Measurements from ENCODE around the gene FAM120B.

The FAM120B gene

DNA sequence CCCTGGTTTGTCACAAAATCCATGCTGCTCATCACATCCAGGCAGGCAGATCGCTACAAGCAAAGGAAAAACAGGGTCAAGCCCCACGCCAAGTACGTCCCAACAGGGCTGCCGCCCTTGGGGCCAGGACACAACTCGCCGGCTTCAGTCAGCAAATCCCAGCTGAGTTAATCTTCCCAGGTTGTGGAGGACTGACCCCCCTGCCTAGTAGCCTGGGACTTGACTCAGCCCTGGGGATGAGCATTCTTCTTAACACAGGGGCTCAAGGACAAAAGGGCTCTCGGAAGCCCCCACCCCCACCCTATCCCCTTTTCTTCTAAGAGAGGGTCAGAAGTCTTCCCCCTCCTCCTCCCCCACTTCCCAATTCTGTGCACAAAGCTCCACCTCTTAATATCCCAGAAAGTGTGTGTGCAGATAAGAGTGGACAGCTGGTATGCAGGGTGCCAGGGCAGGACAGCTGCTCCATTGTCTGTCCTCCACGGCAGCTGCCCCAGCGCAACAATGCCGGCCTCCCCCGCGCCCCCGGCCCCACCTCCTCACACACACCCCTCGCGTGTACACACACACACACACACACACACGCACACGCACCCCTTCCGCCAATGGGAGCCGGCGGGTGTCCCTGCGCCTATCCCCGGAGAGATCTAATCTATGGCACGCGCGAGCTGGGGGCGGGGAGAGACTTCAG is 20.2 kb upstream of the FAM120B start:
- DNase-seq (ENCODE audit: low read depth), result no peak

DNA sequence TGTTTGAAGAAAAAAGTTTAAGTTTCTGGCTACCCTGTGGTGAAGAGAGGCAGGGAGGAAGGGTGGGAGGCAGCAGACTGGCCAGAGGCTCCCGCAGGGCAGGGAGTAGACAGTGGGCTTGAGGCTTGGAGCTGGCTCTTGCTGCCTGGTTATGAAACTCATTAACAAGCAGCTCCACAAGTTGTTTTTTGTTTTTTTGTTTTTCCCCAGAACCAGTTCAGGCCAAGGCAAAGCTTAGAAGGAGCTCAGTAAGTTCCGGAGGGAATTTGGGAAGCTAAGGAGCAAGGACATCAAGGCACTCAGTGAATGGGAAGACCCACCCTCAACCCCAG is 19.7 kb upstream of the FAM120B start:
- DNase-seq (ENCODE audit: low read depth), result no peak

DNA sequence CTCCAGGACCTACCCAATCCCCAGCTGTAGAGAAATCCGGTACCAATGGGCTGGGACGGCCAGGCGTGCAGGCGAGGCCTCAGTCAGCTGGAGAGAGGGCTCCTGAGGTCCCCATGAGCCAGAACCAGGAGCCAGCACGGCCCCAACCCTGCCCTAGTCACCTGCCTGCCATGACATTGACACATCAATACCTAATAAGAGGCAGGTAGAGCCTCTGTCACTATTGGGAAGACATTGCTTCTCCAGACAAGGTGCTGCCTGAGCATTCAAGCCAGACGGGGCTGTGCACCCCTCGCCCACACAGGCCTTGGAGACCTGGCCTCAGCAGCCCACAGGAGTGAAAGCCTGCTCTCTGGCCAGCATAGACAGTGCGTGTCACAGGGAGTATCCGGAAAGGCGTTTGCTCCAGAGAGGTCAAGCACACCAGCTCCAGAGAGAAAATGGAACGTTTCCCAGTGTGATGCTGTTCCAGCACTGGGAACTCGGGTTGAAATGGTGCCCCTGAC is 19.1 kb upstream of the FAM120B start:
- DNase-seq (ENCODE audit: low read depth), result no peak

DNA sequence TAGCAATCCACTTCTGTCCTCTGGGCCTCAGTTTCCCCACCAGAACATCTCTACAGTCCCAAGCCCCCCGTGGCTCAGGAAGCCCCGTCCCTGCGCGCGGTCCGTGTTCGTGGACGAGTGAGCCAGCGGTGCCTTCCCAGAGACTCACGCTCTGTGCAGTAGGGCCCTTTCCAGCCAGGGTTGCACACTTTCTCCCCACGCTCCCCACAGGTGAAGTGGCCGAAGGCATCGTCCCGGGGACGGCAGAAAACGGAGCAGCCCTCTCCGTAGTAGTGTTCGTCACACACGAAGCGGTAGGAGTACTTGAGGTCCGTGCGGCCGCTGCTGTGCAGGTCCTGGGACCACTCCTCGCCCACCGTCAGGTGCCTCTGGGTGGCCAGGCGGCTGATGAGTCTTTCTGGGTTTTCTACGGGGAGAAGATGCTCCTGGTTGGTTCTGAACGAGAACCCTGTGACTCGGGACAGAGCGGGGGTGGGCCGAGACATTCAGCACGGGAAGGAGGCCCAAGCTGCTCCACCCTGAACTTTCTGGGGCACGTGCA is 18.4 kb upstream of the FAM120B start:
- DNase-seq (ENCODE audit: low read depth), result no peak

DNA sequence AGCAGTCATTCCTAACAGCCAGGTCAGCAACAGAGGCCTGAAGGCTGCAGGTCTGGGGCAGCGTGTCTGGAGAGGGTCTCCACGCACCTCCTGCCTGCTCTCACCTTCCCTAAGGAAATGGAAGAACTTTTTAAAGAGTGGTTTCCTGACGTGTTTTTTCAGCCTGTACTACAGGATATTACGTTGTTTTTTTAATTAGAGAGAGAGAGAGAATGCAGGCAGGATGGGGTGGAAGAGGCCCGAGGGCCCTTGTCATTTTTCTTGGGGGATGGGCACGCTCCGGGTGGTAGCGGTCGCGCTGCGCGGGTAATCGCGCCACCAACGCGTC is 17.7 kb upstream of the FAM120B start:
- no peak for DNase-seq (ENCODE audit: low read depth)

DNA sequence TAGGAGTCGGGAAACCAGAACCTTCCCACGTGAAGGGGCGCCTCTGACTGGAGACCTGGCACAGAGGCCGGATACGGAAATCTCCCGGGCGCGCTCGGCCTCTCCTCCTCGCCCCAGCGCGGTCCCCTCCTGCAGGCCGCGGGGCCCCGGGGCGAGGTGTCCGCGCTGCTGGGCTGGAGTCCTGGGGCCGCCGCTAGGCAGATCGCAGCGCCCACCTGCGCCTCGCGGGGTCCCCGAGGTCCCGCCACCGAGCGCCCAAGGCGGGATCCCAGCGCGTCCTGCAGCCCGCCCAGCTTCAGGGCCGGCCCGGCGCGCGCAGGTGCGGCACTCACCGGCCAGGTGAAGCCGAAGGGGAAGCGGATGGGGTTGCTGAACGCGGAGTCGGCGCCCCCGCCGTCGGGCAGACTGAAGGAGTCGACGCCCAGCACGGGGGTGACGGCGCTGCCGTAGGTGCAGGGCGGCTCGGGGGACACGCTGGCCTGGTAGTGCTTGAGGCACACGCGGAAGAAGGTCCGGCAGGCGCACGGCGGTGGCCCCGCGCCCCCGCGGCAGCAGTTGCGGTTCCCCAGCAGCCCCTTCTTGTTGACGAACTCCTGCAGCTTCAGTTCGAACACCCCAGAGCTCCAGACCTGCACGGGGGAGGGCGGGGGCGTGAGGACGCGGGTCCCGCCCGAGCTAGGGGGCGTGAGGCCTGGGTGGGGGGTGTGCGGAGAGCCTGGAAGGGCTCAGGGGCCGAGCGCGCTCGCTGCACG is 17.2 kb upstream of the FAM120B start:
- no peak for DNase-seq (ENCODE audit: low read depth)

DNA sequence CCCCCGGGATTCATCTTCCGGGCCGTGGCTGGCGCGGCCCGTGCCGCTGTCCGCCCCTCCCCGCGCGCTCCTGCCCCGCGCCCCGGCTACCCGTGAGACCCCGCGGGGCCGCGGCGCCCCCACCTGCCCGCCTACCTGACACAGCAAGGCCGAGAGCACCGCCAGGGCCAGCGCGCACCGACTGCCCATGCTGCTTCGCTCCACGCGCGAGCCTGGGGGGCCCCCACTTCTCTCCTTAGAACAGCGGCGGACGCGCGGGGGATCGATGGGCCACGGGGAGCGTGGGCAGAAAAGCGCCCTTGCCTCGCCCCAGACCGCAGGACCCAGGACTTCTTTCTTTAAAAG is 16.6 kb upstream of the FAM120B start:
- DNase-seq (ENCODE audit: low read depth), result no peak

DNA sequence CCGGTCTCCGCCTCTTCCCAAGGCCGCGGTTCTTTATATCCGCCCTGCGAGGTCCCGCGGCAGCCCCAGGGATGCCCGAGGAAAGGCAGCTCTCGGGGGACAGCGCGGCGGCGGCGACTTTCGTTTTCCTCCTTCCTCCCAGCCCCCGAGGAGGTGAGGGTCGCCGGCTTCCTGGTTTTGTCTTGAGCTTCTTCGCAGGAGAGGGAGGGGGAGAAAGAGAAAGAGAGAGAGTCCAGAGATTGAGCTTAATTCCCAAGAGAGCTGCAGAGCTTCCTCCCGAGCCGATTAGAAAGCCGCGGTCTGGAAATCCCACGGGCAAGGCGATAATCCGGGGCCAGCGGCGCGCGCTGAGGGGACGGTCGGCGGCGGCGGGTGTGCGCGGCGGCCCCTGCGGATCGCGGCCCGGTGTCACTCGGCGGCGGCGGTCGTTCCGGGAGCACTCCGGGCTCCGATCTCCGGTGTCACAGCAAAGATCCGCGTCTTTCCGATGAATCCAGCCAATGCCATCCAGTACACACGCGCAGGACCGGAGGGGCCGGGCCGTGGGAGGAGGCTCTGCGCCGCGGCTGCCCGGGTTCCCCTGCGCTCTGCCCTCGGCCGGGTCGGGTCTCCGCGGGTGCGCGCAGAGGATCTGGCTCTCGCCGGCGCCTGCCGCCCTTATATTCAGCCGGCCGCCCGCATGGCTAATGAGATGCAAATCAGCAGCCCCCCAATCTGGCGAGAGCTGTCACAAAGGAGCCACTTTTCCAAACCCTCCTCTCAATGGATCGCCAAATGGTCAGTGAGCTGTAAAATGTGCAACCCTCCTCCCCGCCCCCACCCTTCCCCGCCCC is 16.0 kb upstream of the FAM120B start, which contains the start of gene DLL1:
TSS of gene DLL1 (minus strand) at position 783 of the 833 bp plus-strand sequence. CDS start 939 bp downstream, outside the sequence.
- no peak for DNase-seq (ENCODE audit: low read depth)

DNA sequence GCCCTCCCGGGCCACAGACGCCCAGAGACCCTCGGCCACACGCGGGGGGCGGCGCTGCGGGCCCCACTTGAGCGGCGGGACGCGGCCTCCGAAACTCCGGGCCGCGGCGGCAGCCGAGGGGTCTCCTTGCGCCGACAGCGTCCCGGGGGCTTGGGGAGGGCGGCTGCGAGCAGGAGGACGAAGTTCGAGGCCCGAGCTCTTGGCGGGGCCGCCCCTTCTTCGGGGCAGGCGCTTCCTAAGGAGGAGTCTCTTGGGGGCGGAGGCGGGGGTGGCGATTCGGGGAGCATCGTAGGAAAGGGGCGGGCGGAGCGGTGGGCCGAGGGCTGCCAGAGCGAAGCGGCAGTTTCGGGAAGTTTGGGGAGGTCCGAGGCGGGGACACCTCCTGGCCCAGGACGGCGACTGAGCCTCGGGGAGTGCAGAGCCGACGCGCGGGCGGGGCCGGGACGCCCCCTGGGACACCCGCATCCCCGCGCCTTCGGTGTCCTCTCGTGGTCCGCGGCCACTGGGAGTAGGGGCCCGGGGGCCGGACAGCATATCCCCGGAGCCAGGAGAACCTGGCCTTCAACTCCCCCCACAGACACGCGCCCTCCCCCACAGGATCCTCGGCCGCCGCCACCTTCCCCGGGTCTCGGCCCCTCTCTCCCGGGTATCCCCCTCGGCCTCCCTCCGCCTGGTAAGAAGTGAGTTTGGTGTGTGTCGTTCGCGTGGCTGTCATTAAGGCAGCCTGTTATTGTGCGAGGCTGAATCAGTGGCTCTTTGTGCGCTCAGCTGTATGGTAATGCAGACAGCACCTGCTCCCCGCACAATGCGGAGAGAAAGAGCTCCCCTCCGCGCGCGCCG is 15.1 kb upstream of the FAM120B start:
- no peak for DNase-seq (ENCODE audit: low read depth)

DNA sequence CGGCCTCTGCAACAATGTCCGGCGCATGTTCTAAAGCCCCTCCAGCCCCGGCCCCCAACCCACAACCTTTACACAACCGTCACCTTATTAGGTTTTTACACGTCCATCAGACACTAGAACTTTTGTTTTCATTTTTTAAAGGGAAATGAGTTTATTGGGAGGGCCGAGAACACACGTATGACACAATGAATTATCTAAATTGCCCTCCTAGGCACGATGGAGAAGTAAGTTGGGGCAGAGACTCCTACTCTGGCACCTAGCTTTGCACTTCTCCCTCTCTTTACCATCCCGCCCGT is 14.5 kb upstream of the FAM120B start:
- DNase-seq (ENCODE audit: low read depth), result no peak

DNA sequence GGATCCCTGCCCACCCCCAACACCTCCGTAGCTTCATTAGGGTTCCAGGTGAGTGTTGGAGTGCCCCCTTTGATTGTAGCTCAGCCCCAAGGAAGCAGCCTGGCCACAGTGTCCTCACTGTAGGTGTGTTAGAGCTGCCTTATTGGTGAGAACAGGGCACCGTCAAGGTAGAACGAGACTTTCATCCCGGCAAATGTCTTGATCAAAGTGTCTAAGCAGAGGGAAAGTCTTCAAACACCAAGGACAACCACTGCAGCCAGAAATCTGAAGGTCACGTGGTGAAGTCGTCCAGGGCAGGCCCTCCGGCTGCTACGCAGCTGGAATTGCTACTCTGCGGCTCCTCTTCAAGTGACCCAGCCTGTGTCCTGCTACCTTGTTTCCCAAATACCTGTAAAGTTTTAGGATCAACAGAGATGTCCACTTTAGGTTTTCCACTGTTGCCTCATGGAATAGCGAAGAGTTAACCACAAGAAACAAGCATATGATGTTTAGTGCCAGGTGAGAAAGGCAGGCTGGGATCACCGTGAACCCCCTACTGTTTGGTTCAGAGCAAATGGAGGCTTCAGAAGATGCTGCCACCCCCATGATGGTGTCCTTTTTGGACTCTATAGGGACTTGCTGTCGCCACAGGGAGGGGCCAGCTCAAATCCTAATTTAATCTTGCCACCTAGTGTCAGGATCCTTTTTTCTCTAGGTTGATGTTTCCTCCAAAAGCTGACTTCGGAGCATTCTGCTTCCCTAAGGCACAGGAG is 14.0 kb upstream of the FAM120B start:
- no peak for DNase-seq (ENCODE audit: low read depth)

DNA sequence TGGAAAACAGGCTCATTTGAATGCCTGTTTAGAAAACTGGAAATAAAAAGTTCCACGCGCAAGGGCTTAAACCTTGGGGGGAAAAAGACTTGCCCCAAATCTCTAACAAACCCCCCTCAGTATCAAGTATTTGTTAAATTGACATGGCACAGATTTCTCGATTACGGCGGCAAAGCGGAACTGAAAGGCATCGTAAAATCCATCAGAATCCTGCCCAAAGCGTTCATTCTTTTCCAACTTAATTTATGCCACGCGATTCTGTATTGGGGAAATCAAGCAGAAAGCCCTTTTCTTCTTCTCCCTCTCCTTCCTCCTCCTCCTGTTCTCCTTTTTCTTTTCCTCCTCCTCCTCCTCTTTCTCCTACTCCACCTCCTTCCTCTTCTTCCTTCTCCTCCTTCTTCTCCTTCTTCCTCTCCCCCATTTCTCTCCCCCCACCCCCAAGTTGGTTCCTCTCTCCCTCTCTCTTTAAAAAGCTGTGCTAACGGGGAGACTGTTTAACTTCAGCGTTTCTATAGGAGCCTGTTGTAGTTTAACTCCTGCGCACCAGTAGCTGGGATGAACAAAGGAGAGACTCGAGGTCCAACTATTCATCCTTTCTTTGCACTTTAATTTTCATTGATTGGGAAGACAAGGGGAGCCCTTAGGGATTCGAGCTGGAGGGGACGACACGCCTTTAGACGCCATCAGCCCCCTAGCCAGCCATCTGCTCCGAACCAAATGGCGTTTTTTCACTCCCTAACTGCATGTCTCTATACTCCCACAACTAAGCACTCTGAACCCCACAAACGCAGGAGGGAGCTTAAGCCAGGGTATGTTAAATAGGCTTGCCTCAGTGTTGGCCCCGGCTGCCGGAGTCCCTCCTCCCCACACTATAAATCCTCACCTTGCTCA is 13.0 kb upstream of the FAM120B start:
- no peak for DNase-seq (ENCODE audit: low read depth)

DNA sequence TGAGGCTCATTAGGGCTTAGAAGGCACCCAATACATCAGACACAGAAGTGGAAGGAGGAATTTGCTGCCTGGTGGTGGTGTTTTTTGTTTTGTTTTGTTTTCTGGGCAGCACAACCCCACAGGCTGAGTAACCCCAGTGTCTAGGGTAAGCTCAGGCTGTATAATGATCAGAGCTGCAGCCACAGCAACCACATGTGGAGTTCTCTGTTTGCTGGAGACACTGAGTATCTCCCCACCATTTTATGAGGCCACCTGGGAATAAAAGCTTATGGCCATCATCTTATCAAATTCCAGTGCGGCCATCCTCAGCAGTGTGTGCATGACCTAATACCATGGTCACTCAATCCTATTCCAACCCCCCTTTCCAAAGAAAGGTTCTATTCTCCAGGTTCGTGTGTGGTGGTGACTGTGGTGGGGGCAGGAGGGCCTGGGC is 12.2 kb upstream of the FAM120B start:
- no peak for DNase-seq (ENCODE audit: low read depth)

DNA sequence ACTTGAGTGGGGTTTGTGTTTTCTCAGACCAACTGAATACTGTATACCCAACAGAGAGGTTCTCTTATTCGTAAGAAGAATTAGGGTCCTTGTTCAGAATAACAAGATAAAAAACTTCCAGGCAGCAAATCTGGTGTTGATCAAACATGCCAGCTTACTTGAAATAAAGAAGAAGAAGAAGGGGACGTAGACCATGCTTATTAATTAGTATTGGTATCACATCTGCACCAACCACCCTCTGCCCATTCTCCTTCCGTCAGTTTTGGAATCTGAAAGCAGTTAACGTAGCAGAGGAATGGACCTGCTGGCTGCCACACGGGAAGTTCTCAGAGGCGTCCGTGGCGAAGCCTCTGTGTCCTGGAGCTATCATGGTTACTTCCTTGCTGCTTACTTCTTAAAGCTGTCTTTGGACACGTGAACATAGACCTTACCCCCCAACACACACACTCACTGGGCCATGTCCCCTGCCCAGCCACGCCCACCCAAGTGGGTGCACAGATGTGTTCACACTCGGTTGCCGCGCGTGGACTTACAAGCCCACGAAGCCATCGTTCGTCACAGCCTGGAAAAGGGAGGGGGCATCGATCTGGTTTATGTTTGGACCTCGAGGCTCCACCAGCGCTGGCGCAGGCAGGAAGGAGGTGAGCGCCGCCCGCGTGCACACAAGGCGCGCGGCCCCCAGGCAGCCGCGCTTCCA is 11.6 kb upstream of the FAM120B start:
- DNase-seq (ENCODE audit: low read depth), result no peak

DNA sequence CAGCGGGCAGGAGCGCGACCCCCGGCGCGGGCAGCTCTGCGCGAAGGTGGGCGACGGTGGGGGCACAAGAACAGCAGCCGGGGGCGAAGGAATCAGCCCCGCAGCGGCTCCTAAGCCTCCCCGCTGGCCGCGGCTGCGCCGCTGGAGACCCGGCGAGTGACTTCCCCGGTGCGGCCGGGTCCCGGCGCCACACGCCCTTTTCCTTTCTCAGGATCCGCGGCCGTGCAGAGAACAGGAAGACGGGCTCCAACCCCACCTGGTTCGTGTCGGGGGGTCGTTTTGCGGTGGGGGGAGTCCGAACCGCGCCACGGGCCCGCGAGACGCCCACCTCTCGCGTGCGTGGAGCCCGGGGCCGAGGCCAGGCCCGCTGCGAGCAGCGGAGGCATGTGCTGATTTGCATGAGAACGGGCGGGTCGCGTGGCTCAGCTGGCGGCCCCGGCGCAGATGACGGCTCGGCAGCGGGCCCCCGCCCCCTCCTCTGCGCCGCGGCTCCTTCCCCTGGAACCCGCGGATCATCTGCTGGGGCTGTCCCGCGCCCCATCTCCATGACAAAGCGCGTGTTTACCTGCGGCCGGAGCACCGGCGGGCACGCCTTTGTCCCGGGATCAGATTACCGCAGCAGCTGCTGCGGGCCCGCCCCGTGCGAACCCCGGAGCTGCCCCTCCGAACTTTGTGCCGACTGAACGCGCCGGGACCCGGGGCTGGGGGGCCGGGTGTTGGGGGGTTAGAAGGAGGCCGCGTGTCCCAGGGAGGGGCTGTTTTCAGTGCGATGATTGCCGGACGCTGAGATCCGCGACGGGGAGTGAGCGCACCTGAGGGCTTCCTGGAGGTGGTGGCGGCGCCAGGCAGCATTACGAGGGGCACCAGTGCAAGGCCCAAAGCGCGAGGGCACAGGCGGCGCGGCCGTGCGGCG is 10.8 kb upstream of the FAM120B start:
- DNase-seq (ENCODE audit: low read depth), result no peak

DNA sequence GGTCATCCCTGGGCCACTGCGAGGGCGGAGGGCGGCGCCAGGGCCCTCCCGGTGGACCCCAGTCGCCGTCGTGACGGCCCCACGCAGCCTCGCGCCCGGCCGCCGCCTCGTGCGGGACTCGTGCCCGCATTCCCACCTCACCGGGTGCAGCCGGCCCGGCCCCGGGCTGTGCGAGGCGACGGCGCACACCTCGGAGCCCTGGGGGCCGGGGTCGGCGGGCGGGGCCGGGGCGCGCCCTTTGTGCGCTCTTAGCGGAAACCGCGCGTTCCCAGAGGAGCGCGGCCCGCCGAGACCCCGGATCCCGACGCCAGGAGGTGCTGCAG is 10.2 kb upstream of the FAM120B start:
- DNase-seq (ENCODE audit: low read depth), result no peak

DNA sequence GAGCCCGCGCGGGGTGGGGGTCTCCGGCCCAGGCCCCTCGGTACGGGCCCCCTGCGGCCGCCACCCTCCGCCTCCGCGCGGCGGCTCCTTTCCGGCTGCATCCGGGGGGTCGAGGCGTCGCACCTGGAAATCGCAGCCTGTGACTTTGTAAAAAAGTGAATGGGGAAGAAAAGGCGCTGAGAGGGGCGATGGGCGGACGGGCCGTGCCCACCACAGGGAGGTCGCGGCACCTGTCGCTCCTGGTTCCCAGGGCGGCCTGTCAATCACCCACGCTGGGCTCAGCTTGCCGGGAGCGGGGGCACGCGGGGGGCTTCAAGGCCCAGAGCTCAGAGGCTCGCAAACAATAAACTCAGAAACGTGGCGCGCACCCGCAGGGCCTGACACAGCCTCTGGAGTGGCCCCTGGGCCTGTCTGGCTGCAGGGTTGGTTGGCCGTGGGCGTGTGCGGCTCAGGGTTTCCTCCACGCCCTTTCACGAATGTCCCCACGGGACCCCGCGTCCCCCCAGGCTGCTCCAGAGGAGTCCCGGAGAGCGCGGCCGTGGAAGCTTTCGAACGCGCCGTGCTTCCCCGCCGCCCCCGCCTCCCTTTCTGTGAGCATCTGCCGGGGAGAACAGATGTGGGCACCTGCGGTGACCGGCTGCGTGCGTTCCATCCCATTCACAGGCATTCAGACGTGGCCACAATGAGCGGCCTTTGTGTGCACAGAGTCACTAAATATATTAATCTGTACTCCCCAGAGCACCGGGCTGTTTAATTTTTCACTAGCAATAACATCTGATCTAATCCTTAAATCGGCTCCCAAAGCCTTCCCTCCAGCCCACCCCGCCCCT is 9.6 kb upstream of the FAM120B start:
- DNase-seq (ENCODE audit: low read depth), result no peak
